Omental fat pad (tissue), 4 donors: Measurements from ENCODE around the gene PODN. TPM values are rescaled to one million over a fixed set of nuclear protein-coding genes. Genes with fewer than 3 reads are reported as not detected.

Experiments used
- ATAC-seq: fragments of 150-250 bp; one replicate; pipeline ENCODE4 v1.9.1; 2016; ENCODE audit warnings: mild to moderate bottlenecking, moderate library complexity; ENCODE audit not compliant: low FRiP score
- DNase-seq: peaks from one replicate; pipeline ENCODE4 v3.0.0-alpha.2; 2019; ENCODE audit warnings: low spot score
- CTCF ChIP-seq, 3 donors: fragments of 450-650 bp; IDR thresholded peaks; one replicate each; pipeline ENCODE4 v1.5.1; 2016 to 2017; ENCODE audit warnings: antibody characterized with exemption in 3 of 3, mild to moderate bottlenecking in 3 of 3, moderate library complexity in 2 of 3
- total RNA-seq, 4 donors: library from RNA; depleted of rRNA; stranded (reverse); fragments of >200 nt; gene quantifications; one replicate each; pipeline ENCODE4 v1.1.0, GENCODE V29; 2016

The PODN gene
- total RNA-seq, 4 donors from 2014 or later: 99.8 to 440 (median 251) TPM

GRCh38 chr1:53125122-53125521 lies 63.1 kb downstream of the PODN start:
- ATAC-seq (no peak), DNase-seq (no peak)
- no peak for TF ChIP-seq CTCF (IDR thresholded peaks at IDR 0.05)

DNA sequence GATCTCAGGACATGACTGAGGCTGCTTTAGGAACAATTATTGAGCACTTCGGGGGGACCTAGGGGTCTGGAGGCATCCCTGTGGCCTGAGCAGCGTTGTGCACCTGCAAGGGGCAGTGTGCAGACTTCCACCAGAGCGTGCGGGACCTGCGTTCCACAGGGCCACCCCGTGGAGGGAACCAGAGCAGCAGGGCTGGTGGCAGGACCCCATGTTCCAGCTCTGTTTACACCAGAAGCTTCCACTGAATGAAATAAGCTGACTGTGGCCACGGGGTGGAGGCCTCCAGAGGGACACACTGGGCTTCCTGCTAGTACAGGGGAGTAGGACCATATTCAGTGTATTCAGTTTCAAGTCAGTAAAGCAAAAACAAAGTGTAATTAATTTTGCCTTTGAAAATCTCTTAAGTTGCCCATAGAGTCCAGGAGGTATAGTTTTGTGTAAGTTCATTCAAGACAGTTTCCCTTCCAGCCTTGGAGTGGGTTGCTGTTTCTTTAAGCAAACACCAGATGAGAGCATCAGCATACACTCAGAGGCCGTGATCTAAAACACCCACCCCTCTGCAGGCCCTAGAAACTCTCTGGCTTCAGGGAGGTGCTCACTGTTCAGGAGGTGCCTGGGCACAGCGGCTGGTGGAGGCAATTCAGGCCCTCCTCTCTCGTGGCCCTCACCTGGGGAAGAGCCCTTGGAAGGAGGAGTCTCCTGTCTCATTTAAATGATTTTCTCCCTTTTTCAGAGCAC lies 63.8 kb downstream of the PODN start:
- DNase-seq (no peak), ATAC-seq (no peak)
- TF ChIP-seq CTCF (IDR thresholded peaks at IDR 0.05): no peak

GRCh38 chr1:53126495-53126894 lies 64.5 kb downstream of the PODN start:
- DNase-seq (no peak), ATAC-seq (no peak)
- no peak for TF ChIP-seq CTCF (IDR thresholded peaks at IDR 0.05)

DNA sequence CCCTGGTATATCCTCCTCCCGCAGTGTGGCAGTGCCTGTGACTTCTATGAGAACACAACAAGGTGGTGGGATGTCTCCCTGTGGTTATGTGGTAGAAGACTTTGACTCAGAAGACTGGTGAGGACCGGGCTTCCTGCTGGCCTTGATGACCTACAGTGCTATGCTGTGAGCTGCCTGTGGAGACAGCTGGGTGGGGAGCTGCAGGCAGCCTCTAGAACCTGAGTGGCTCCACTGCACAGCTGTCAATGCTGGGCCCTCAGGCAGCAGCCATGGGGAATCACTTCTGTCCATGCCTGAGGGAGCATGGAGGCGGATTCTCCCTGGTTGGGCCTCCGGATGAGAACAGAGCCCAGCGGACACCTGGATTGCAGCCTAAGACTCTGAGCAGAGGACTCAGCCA lies 65.5 kb downstream of the PODN start:
- ATAC-seq (no peak), DNase-seq (no peak)
- TF ChIP-seq CTCF (IDR thresholded peaks at IDR 0.05): no peak

DNA sequence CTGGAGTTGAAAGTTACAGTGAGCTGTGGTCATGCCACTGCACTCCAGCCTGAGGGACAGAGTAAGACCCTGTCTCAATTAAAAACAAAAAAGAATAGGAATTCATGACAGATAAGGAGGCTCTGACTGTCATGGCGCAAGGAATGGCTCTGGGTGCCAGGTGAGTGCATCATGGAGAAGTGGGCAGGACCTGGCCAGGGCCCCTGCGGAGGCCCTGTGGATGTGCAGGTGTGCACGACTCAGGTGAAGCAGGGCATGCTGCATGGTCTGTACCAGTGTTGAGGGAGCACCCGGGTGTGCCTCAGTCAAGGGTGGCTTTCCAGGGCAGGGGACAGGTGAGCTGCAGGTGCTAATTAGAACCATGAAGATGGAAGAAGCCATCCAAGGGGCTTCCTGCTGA lies 66.4 kb downstream of the PODN start:
- TF ChIP-seq CTCF (IDR thresholded peaks at IDR 0.05): no peak
- DNase-seq (no peak), ATAC-seq (no peak)

DNA sequence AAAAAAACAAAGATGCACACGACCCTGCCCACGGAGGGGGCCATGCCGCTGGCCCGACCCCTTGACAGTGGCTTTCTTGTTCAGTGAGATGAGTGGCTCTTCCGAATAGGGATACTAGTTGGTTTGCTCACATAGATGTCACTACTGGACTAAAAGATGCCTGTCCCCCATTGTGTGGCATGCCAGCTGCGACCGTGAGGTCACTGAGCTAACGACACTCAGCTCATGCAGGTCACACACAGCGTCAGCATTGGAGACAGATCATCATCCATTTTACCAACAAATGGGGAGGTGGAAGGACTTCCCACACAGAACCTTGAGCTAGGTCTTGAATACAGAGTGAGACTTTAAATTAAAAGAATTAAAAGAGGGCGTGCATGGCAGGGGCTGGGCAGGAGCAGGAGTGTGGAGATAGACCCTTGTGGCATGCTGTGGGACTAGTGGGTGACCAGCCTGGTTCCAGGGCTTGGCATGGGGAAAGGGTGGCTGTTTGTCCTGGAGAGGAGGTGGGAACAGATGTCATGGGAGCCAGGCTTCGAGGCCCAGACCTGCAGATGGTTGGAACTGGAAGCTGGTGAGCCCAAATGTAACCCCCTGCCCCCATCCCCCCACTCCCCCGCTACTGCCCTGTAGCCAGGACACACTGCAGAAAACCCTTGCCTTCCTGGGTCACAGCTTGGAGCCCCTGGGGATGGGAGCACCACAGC lies 68.0 kb downstream of the PODN start:
- ATAC-seq: no peak
- TF ChIP-seq CTCF (IDR thresholded peaks at IDR 0.05): no peak

GRCh38 chr1:53130598-53130877 lies 68.5 kb downstream of the PODN start:
- DNase-seq (peak; percentile 10), ATAC-seq (no peak)
- no peak for TF ChIP-seq CTCF (IDR thresholded peaks at IDR 0.05)

More for the DNA sequence above, 68.0 kb downstream of the PODN start:
- DNase-seq: no peak
